Activated T-helper 17 cell treated with anti-CD3 and anti-CD28 coated beads, Interleukin-2, amount 50 U/mL, for 72 hours (primary cell): ENCODE data around the gene IDNK. TPM values are rescaled to one million over a fixed set of nuclear protein-coding genes. Genes with fewer than 3 reads are reported as not detected.

ENCODE experiments used
- ATAC-seq: fragments of 150-1000 bp; cut with Tn5 transposase; replicated peaks from 2 replicates; pipeline ENCODE4 v1.10.0; 2021; ENCODE audit warnings: mild to moderate bottlenecking, moderate library complexity
- H3K27ac Mint-ChIP-seq: one replicate; pipeline ENCODE4 v1.8.0; 2022; ENCODE audit warnings: mixed read lengths
- H3K27me3 Mint-ChIP-seq: one replicate; pipeline ENCODE4 v1.8.0; 2022; ENCODE audit warnings: mixed read lengths
- H3K36me3 Mint-ChIP-seq: one replicate; pipeline ENCODE4 v1.8.0; 2022; ENCODE audit warnings: low read depth, mild to moderate bottlenecking, mixed read lengths
- H3K4me1 Mint-ChIP-seq: one replicate; pipeline ENCODE4 v1.8.0; 2022; ENCODE audit warnings: mixed read lengths
- H3K4me3 Mint-ChIP-seq: one replicate; pipeline ENCODE4 v1.8.0; 2022; ENCODE audit warnings: mild to moderate bottlenecking, mixed read lengths
- H3K9me3 Mint-ChIP-seq: one replicate; pipeline ENCODE4 v1.8.0; 2022; ENCODE audit warnings: mixed read lengths
- total RNA-seq, 2 donors: library from RNA; stranded (reverse); gene quantifications; one replicate each; pipeline ENCODE4 v1.2.3, GENCODE V29; 2022

The IDNK gene
- total RNA-seq, 2 donors from 2014 or later, result 2.9 to 3.5 TPM

- Mint-ChIP-seq H3K27ac (peak overlapping the region; percentile 88), H3K36me3 (peaks cover 8% of the 10 kb centered on the region), H3K4me1 (peaks cover 15% of the 10 kb centered on the region), H3K9me3 (no peaks in the 10 kb centered on the region), H3K4me3 (peak overlapping the region; percentile 79), H3K27me3 (no peaks in the 10 kb centered on the region)
- ATAC-seq, result peak; percentile 67
These were observed 457 bp upstream of the IDNK start for GRCh38 chr9:83622433-83622938.

- Mint-ChIP-seq H3K36me3 (peaks cover 9% of the 10 kb centered on the region), H3K9me3 (no peaks in the 10 kb centered on the region), H3K4me1 (peaks cover 15% of the 10 kb centered on the region), H3K27me3 (no peaks in the 10 kb centered on the region), H3K27ac (peak overlapping the region; percentile 88), H3K4me3 (peak overlapping the region; percentile 79)
- ATAC-seq, result peak; percentile 19
These were observed 735 bp downstream of the IDNK start for GRCh38 chr9:83623679-83624076.

- Mint-ChIP-seq H3K4me3 (peak overlapping the region; percentile 3), H3K9me3 (no peaks in the 10 kb centered on the region), H3K36me3 (peaks cover 23% of the 10 kb centered on the region), H3K27ac (peak overlapping the region; percentile 88), H3K4me1 (peaks cover 15% of the 10 kb centered on the region), H3K27me3 (no peaks in the 10 kb centered on the region)
- ATAC-seq, result peak; percentile 14
These were observed 2.2 kb downstream of the IDNK start for GRCh38 chr9:83625178-83625577.

DNA sequence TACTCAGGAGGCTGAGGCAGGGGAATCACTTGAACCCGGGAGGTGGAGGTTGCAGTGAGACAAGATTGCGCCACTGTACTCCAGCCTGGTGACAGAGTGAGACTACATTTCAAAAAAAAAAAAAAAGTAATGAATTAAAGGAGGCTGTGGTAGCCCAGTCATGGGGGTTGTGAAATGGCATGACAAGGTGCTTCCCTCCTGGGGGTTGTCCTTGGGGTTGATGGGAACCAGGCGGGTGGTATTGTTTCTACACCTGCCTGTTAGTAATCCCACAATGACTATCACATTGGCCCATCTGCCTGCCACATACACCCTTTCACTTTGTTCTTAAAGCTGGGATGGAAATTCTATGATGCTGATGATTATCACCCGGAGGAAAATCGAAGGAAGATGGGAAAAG lies 5.6 kb downstream of the IDNK start:
- no peak overlapping the region for H3K27ac Mint-ChIP-seq
- H3K36me3 Mint-ChIP-seq, result peaks cover 23% of the 10 kb centered on the region
- no peaks in the 10 kb centered on the region for H3K27me3 Mint-ChIP-seq
- no peaks in the 10 kb centered on the region for H3K9me3 Mint-ChIP-seq
- no peak overlapping the region for H3K4me3 Mint-ChIP-seq
- no peak for ATAC-seq
- H3K4me1 Mint-ChIP-seq, result peaks cover 15% of the 10 kb centered on the region

GRCh38 chr9:83629433-83630104 lies 6.6 kb downstream of the IDNK start:
- Mint-ChIP-seq H3K4me3 (no peak overlapping the region), H3K27me3 (no peaks in the 10 kb centered on the region)

GRCh38 chr9:83630938-83631457 lies 8.1 kb downstream of the IDNK start:
- no peak for ATAC-seq
- no peak overlapping the region for H3K27ac Mint-ChIP-seq
- H3K27me3 Mint-ChIP-seq, result no peaks in the 10 kb centered on the region
- peaks cover 23% of the 10 kb centered on the region for H3K36me3 Mint-ChIP-seq
- H3K4me1 Mint-ChIP-seq, result no peaks in the 10 kb centered on the region
- H3K9me3 Mint-ChIP-seq, result no peaks in the 10 kb centered on the region
- H3K4me3 Mint-ChIP-seq, result no peak overlapping the region

More at GRCh38 chr9:83629433-83630104, 6.6 kb downstream of the IDNK start:
- Mint-ChIP-seq H3K4me1 (peaks cover 6% of the 10 kb centered on the region), H3K27ac (peak overlapping the region; percentile 42), H3K36me3 (peaks cover 23% of the 10 kb centered on the region), H3K9me3 (no peaks in the 10 kb centered on the region)
- no peak for ATAC-seq

DNA sequence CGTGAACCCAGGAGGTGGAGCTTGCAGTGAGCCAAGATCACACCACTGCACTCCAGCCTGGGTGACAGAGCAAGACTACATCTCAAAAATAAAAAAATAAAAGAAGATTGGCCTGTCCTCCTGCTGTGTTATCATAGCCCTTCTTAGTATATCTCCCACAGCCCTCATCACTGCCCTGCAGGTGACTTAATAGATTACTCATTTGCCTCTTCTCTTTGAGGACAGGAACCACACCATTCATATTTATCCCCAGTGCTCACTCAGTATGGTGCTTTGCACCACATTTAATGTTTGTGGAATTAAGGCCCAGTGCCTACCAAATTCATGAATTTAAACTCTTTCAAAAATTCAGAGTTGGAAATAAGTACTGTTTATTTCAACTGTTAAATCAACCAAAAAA lies 10.3 kb downstream of the IDNK start:
- no peaks in the 10 kb centered on the region for H3K27me3 Mint-ChIP-seq
- no peak overlapping the region for H3K4me3 Mint-ChIP-seq
- H3K9me3 Mint-ChIP-seq, result no peaks in the 10 kb centered on the region
- H3K4me1 Mint-ChIP-seq, result no peaks in the 10 kb centered on the region
- H3K27ac Mint-ChIP-seq, result no peak overlapping the region
- H3K36me3 Mint-ChIP-seq, result peaks cover 14% of the 10 kb centered on the region
- ATAC-seq, result no peak

DNA sequence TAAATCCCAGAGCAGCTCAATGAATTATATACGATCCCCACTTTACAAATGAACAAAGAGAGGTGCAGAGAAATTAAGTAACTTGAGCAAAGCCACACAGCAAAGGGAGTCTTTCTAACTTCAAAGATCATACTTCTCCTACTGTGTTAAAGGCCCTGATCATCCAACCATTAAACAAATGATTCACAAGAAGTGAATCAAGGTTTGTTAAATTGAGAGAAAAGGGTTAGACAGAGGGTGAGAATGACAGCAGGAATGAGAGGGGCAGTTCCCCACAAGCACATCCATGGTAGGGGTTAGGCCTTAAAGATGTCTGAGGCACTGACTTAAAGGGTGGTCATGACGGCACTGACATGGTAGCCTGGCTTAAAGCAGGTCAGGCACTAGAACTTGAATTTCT lies 10.7 kb downstream of the IDNK start:
- no peaks in the 10 kb centered on the region for H3K27me3 Mint-ChIP-seq
- no peak overlapping the region for H3K27ac Mint-ChIP-seq
- H3K9me3 Mint-ChIP-seq, result no peaks in the 10 kb centered on the region
- ATAC-seq, result no peak
- no peaks in the 10 kb centered on the region for H3K4me1 Mint-ChIP-seq
- H3K4me3 Mint-ChIP-seq, result no peak overlapping the region
- peaks cover 13% of the 10 kb centered on the region for H3K36me3 Mint-ChIP-seq

DNA sequence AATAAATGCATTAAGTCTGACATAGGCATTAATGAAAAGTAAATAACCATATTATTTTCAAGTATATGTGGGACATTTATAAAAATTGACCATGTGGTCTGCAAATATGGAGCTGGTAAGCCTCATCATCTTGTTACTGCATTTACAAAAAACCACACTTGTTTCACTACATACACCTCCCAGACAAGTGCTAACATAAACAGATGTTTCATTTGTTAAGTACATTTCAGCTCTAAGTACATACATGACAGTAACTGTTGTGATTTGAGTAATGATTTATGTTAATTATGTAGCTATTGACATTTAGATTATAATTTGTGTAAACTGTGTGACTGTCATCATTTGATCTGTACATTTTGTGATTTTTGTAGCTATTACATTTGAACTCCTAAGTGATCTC lies 13.9 kb downstream of the IDNK start:
- H3K36me3 Mint-ChIP-seq, result no peaks in the 10 kb centered on the region
- H3K9me3 Mint-ChIP-seq, result no peaks in the 10 kb centered on the region
- H3K27me3 Mint-ChIP-seq, result no peaks in the 10 kb centered on the region
- no peaks in the 10 kb centered on the region for H3K4me1 Mint-ChIP-seq
- H3K27ac Mint-ChIP-seq, result no peak overlapping the region
- no peak overlapping the region for H3K4me3 Mint-ChIP-seq
- peak; percentile 29 for ATAC-seq

- Mint-ChIP-seq H3K27ac (no peak overlapping the region), H3K4me1 (no peaks in the 10 kb centered on the region), H3K9me3 (no peaks in the 10 kb centered on the region), H3K36me3 (no peaks in the 10 kb centered on the region), H3K27me3 (no peaks in the 10 kb centered on the region), H3K4me3 (no peak overlapping the region)
- ATAC-seq, result no peak
These were observed 14.4 kb downstream of the IDNK start for GRCh38 chr9:83637389-83637788.

GRCh38 chr9:83639266-83639665 lies 16.3 kb downstream of the IDNK start:
- Mint-ChIP-seq H3K27ac (no peak overlapping the region), H3K4me3 (no peak overlapping the region), H3K27me3 (no peaks in the 10 kb centered on the region), H3K9me3 (no peaks in the 10 kb centered on the region), H3K4me1 (no peaks in the 10 kb centered on the region), H3K36me3 (peaks cover 15% of the 10 kb centered on the region)
- no peak for ATAC-seq

DNA sequence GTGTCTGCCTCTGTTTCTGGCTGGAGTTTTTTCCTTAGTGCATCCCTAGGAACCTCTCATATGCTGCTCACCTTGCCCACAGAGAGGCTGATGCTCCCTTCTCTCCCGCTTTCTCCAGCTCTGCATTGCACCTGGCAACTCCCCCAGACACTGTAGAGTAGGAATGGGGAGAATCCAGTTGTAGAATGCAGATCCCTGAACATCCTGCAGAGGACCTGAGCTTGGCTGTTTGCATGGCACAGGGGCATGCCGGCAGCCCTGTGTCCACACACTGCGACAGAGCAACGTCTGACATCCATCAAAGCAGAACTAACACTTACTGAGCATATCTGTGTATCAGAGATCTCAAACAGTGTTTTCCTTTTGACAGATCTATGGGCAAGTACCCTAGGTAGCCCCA lies 19.9 kb downstream of the IDNK start:
- Mint-ChIP-seq H3K27ac (no peak overlapping the region), H3K36me3 (peaks cover 22% of the 10 kb centered on the region), H3K4me1 (peaks cover 3% of the 10 kb centered on the region), H3K9me3 (no peaks in the 10 kb centered on the region), H3K4me3 (no peak overlapping the region), H3K27me3 (no peaks in the 10 kb centered on the region)
- no peak for ATAC-seq

GRCh38 chr9:83646500-83647239 lies 23.7 kb downstream of the IDNK start:
- H3K4me1 Mint-ChIP-seq, result peaks cover 3% of the 10 kb centered on the region
- H3K4me3 Mint-ChIP-seq, result no peak overlapping the region
- peaks cover 24% of the 10 kb centered on the region for H3K36me3 Mint-ChIP-seq
- ATAC-seq, result no peak
- H3K27ac Mint-ChIP-seq, result no peak overlapping the region
- no peaks in the 10 kb centered on the region for H3K27me3 Mint-ChIP-seq
- H3K9me3 Mint-ChIP-seq, result no peaks in the 10 kb centered on the region

GRCh38 chr9:83649080-83649479 lies 26.1 kb downstream of the IDNK start:
- ATAC-seq, result peak; percentile 78
- H3K9me3 Mint-ChIP-seq, result no peaks in the 10 kb centered on the region
- no peaks in the 10 kb centered on the region for H3K27me3 Mint-ChIP-seq
- H3K36me3 Mint-ChIP-seq, result peaks cover 11% of the 10 kb centered on the region
- H3K4me3 Mint-ChIP-seq, result no peak overlapping the region
- peaks cover 10% of the 10 kb centered on the region for H3K4me1 Mint-ChIP-seq
- no peak overlapping the region for H3K27ac Mint-ChIP-seq

- no peak for ATAC-seq
- no peaks in the 10 kb centered on the region for H3K27me3 Mint-ChIP-seq
- no peak overlapping the region for H3K4me3 Mint-ChIP-seq
- H3K36me3 Mint-ChIP-seq, result peaks cover 8% of the 10 kb centered on the region
- H3K4me1 Mint-ChIP-seq, result peaks cover 10% of the 10 kb centered on the region
- H3K27ac Mint-ChIP-seq, result no peak overlapping the region
- H3K9me3 Mint-ChIP-seq, result no peaks in the 10 kb centered on the region
These were observed 26.6 kb downstream of the IDNK start for GRCh38 chr9:83649515-83649914.
